Measurements from ENCODE around the gene ELAC2. TPM values are rescaled to one million over a fixed set of nuclear protein-coding genes. Genes with fewer than 3 reads are reported as not detected.

Gene ELAC2
- total RNA-seq, 1 experiment from 2014 or later, result 84.5 TPM

DNA sequence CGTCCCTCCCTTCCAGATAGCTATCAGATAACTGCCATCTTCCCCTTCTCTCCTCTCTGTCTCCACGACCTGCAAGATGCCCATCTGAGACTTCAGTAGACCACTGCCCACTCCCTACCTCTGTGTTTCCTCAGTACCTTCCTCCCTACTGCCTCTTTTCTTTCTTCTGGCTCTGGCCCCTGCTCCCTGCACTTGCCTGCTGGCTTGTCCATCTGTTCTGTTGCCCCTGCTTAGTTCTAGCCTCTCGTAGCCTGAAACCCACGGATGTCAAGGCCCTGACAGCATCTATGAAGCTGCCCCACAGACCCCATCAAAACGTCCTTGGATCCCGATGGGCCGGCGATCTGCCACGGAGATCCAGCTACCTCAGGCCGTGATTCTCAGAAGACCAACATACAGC, 53.0 kb downstream of the ELAC2 start:
- intact Hi-C loops (cut with micrococcal nuclease), result no loop called here
- Histone ChIP-seq H2AFZ (ENCODE audit: low read depth, low read length, poor library complexity, severe bottlenecking) (no peak overlapping the region), H3K36me3 (ENCODE audit: control insufficient read depth in 1 of 2, insufficient read depth in 2 of 2, low read length in 2 of 2) (no peaks in the 10 kb centered on the region), H3K9me3 (ENCODE audit: control insufficient read depth in 1 of 2, insufficient read depth in 1 of 2, low read depth in 1 of 2, low read length in 2 of 2) (no peaks in the 10 kb centered on the region), H3K4me1 (ENCODE audit: control insufficient read depth in 1 of 2, insufficient read depth in 2 of 2, low read length in 2 of 2) (no peaks in the 10 kb centered on the region), H3K4me2 (ENCODE audit: low read length) (no peak overlapping the region), H3K4me3 (replicated peaks in 1 of 2; ENCODE audit: low read depth in 1 of 2, low read length in 2 of 2) (no peak overlapping the region), H4K20me1 (ENCODE audit: insufficient read depth) (no peaks in the 10 kb centered on the region), H3K9me2 (ENCODE audit: insufficient read depth) (no peaks in the 10 kb centered on the region), H3K9ac (ENCODE audit: low read length) (no peak overlapping the region), H3K79me2 (ENCODE audit: insufficient read depth, low read length) (no peaks in the 10 kb centered on the region), H3K27ac (ENCODE audit: low read depth, low read length) (no peak overlapping the region), H3K27me3 (ENCODE audit: insufficient read depth, low read length) (no peaks in the 10 kb centered on the region)
- ChIA-PET CTCF (no interaction called here), POLR2A (no interaction called here), RAD21 (ENCODE audit: low non-redundant PET in 1 of 2, low total read pairs in 2 of 2, uncharacterized antibody in 2 of 2, unreplicated experiment in 2 of 2) (no interaction called here)
- ATAC-seq (no peak), DNase-seq (ENCODE audit: low read depth, low spot score) (no peak)
- no TSS peak for BruUV-seq (replicated peaks)
- TF ChIP-seq EGR1 (IDR thresholded peaks at IDR 0.05; ENCODE audit: low read depth) (no peak), FOSL1 (IDR thresholded peaks at IDR 0.05; ENCODE audit: low read depth) (no peak)

DNA sequence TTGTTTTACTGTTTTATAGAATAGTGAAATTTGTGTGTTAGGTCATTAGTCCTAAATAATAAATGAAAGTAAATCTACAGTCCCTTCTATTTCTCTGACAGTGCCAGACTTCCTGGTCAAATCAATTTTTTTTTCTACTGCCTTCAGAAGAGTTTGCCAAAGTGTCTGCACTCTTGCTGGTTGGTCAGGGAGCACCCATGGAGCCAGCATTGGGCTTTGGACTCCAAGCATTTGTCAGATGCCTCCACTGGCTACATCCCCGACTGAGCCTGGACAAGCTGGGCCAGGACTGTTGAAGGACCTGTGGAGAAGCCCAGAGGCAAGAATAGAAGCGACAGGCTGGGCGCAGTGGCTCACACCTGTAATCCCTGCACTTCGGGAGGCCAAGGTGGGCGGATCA, 53.7 kb downstream of the ELAC2 start:
- no TSS peak for BruUV-seq (replicated peaks)
- DNase-seq (ENCODE audit: low read depth, low spot score), result no peak
- no peak for ATAC-seq

More for the DNA sequence above, 53.7 kb downstream of the ELAC2 start:
- TF ChIP-seq, protein P1, sequence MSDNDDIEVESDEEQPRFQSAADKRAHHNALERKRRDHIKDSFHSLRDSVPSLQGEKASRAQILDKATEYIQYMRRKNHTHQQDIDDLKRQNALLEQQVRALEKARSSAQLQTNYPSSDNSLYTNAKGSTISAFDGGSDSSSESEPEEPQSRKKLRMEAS (IDR thresholded peaks at IDR 0.05), result no peak
- no peak for TF ChIP-seq JUND (IDR thresholded peaks at IDR 0.05)
- TF ChIP-seq, protein P2, sequence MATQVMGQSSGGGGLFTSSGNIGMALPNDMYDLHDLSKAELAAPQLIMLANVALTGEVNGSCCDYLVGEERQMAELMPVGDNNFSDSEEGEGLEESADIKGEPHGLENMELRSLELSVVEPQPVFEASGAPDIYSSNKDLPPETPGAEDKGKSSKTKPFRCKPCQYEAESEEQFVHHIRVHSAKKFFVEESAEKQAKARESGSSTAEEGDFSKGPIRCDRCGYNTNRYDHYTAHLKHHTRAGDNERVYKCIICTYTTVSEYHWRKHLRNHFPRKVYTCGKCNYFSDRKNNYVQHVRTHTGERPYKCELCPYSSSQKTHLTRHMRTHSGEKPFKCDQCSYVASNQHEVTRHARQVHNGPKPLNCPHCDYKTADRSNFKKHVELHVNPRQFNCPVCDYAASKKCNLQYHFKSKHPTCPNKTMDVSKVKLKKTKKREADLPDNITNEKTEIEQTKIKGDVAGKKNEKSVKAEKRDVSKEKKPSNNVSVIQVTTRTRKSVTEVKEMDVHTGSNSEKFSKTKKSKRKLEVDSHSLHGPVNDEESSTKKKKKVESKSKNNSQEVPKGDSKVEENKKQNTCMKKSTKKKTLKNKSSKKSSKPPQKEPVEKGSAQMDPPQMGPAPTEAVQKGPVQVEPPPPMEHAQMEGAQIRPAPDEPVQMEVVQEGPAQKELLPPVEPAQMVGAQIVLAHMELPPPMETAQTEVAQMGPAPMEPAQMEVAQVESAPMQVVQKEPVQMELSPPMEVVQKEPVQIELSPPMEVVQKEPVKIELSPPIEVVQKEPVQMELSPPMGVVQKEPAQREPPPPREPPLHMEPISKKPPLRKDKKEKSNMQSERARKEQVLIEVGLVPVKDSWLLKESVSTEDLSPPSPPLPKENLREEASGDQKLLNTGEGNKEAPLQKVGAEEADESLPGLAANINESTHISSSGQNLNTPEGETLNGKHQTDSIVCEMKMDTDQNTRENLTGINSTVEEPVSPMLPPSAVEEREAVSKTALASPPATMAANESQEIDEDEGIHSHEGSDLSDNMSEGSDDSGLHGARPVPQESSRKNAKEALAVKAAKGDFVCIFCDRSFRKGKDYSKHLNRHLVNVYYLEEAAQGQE (IDR thresholded peaks at IDR 0.05; ENCODE audit: low read depth), result no peak
- TF ChIP-seq FOSL1 (IDR thresholded peaks at IDR 0.05; ENCODE audit: low read depth), result no peak
- TF ChIP-seq, protein P3, sequence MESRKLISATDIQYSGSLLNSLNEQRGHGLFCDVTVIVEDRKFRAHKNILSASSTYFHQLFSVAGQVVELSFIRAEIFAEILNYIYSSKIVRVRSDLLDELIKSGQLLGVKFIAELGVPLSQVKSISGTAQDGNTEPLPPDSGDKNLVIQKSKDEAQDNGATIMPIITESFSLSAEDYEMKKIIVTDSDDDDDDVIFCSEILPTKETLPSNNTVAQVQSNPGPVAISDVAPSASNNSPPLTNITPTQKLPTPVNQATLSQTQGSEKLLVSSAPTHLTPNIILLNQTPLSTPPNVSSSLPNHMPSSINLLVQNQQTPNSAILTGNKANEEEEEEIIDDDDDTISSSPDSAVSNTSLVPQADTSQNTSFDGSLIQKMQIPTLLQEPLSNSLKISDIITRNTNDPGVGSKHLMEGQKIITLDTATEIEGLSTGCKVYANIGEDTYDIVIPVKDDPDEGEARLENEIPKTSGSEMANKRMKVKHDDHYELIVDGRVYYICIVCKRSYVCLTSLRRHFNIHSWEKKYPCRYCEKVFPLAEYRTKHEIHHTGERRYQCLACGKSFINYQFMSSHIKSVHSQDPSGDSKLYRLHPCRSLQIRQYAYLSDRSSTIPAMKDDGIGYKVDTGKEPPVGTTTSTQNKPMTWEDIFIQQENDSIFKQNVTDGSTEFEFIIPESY (IDR thresholded peaks at IDR 0.05; ENCODE audit: extremely low read depth, insufficient replicate concordance, low read length), result no peak
- TF ChIP-seq YY1 (IDR thresholded peaks at IDR 0.05; ENCODE audit: extremely low read depth, insufficient replicate concordance, low read depth, low read length), result no peak
- TF ChIP-seq SRF (IDR thresholded peaks at IDR 0.05; ENCODE audit: low read depth), result no peak
- no peaks in the 10 kb centered on the region for H3K9me3 ChIP-seq (ENCODE audit: control insufficient read depth in 1 of 2, insufficient read depth in 1 of 2, low read depth in 1 of 2, low read length in 2 of 2)
- ChIA-PET RAD21 (ENCODE audit: low non-redundant PET in 1 of 2, low total read pairs in 2 of 2, uncharacterized antibody in 2 of 2, unreplicated experiment in 2 of 2) (no interaction called here), CTCF (no interaction called here), POLR2A (no interaction called here)
- no peaks in the 10 kb centered on the region for H4K20me1 ChIP-seq (ENCODE audit: insufficient read depth)
- H3K9me2 ChIP-seq (ENCODE audit: insufficient read depth), result no peaks in the 10 kb centered on the region
- no peaks in the 10 kb centered on the region for H3K4me1 ChIP-seq (ENCODE audit: control insufficient read depth in 1 of 2, insufficient read depth in 2 of 2, low read length in 2 of 2)
- no peak overlapping the region for H3K4me2 ChIP-seq (ENCODE audit: low read length)
- no peaks in the 10 kb centered on the region for H3K27me3 ChIP-seq (ENCODE audit: insufficient read depth, low read length)
- H3K9ac ChIP-seq (ENCODE audit: low read length), result no peak overlapping the region
- H3K79me2 ChIP-seq (ENCODE audit: insufficient read depth, low read length), result no peaks in the 10 kb centered on the region
- intact Hi-C loops (cut with micrococcal nuclease), result no loop called here
- no peak overlapping the region for H3K4me3 ChIP-seq (replicated peaks in 1 of 2; ENCODE audit: low read depth in 1 of 2, low read length in 2 of 2)
- H3K36me3 ChIP-seq (ENCODE audit: control insufficient read depth in 1 of 2, insufficient read depth in 2 of 2, low read length in 2 of 2), result no peaks in the 10 kb centered on the region
- H3K27ac ChIP-seq (ENCODE audit: low read depth, low read length), result no peak overlapping the region
- no peak overlapping the region for H2AFZ ChIP-seq (ENCODE audit: low read depth, low read length, poor library complexity, severe bottlenecking)

Measured in HCT116 (cell line).